CD14-positive monocyte (primary cell): ENCODE measurements around the gene ZNF385B. TPM values are rescaled to one million over a fixed set of nuclear protein-coding genes. Genes with fewer than 3 reads are reported as not detected.

Source experiments
- DNase-seq, 3 donors: peaks; one replicate each; pipeline ENCODE4 v3.0.0-alpha.2; 2011 to 2022
- H2AFZ ChIP-seq: 2 replicates; pipeline ENCODE4 v1.6.0; 2012; ENCODE audit warnings: mild to moderate bottlenecking, low read depth, low read length, inconsistent platforms; ENCODE audit not compliant: insufficient read depth, poor library complexity, severe bottlenecking
- H3K27ac ChIP-seq, 2 donors: 1 replicate in 1 of 2; 2 replicates in 1 of 2; pipeline ENCODE4 v1.5.1; 2012 to 2013; ENCODE audit warnings: low read length in 2 of 2, control low read depth in 1 of 2, inconsistent platforms in 1 of 2, low read depth in 1 of 2, mild to moderate bottlenecking in 1 of 2
- H3K27me3 ChIP-seq, 2 donors: one replicate each; pipeline versions ENCODE4 v1.6.0 to v1.6.1; 2011 to 2013; ENCODE audit warnings: low read length in 2 of 2; ENCODE audit not compliant: control insufficient read depth in 2 of 2, insufficient read depth in 2 of 2
- H3K36me3 ChIP-seq, 2 donors: replicated peaks in 1 of 2; 1 replicate in 1 of 2; 2 replicates in 1 of 2; pipeline versions ENCODE4 v1.5.1 to v1.6.1; 2012 to 2013; ENCODE audit warnings: low read length in 2 of 2, control low read depth in 1 of 2, inconsistent platforms in 1 of 2, mild to moderate bottlenecking in 1 of 2; ENCODE audit not compliant: insufficient read depth in 2 of 2, control insufficient read depth in 1 of 2
- H3K4me1 ChIP-seq, 2 donors: 1 replicate in 1 of 2; 2 replicates in 1 of 2; pipeline versions ENCODE4 v1.5.1 to v1.6.1; 2012 to 2013; ENCODE audit warnings: low read length in 2 of 2, control low read depth in 1 of 2, inconsistent platforms in 1 of 2, mild to moderate bottlenecking in 1 of 2, moderate library complexity in 1 of 2; ENCODE audit not compliant: insufficient read depth in 2 of 2, control insufficient read depth in 1 of 2
- H3K4me2 ChIP-seq: replicated peaks from 2 replicates; pipeline ENCODE3; 2012; ENCODE audit warnings: low read length, moderate library complexity, mild to moderate bottlenecking; ENCODE audit not compliant: poor library complexity, severe bottlenecking; ENCODE audit errors: extremely low read depth
- H3K4me3 ChIP-seq, 3 experiments: fragments of 200-600 bp in 1 of 3; sonication (generic) in 1 of 3; replicated peaks in 1 of 3; 1 replicate in 2 of 3; 2 replicates in 1 of 3; pipeline ENCODE4 v1.5.1; 2011 to 2013; ENCODE audit warnings: low read length in 3 of 3, mild to moderate bottlenecking in 3 of 3, control low read depth in 2 of 3, low read depth in 2 of 3, inconsistent platforms in 1 of 3, moderate library complexity in 1 of 3
- H3K79me2 ChIP-seq: 2 replicates; pipeline ENCODE4 v1.6.0; 2012; ENCODE audit warnings: mild to moderate bottlenecking, control low read depth, inconsistent platforms, low read length, moderate library complexity; ENCODE audit not compliant: insufficient read depth
- H3K9ac ChIP-seq: 2 replicates; pipeline ENCODE4 v1.6.0; 2017; ENCODE audit warnings: low read length, mild to moderate bottlenecking; ENCODE audit not compliant: insufficient read depth, poor library complexity, severe bottlenecking
- H3K9me3 ChIP-seq, 2 donors: replicated peaks in 1 of 2; 1 replicate in 1 of 2; 2 replicates in 1 of 2; pipeline versions ENCODE4 v1.5.1 to v1.6.1; 2012 to 2013; ENCODE audit warnings: low read length in 2 of 2, control low read depth in 1 of 2; ENCODE audit not compliant: control insufficient read depth in 1 of 2, insufficient read depth in 1 of 2
- H4K20me1 ChIP-seq: 2 replicates; pipeline ENCODE4 v1.6.0; 2012; ENCODE audit warnings: mild to moderate bottlenecking, low read length, control low read depth, moderate library complexity; ENCODE audit not compliant: insufficient read depth
- H3K27ac Mint-ChIP-seq, 7 donors: one replicate each; pipeline ENCODE4 v1.8.0; 2020; ENCODE audit warnings: mild to moderate bottlenecking in 7 of 7, mixed read lengths in 7 of 7, moderate library complexity in 6 of 7, inconsistent platforms in 2 of 7
- H3K27me3 Mint-ChIP-seq, 3 donors: one replicate each; pipeline ENCODE4 v1.8.0; 2021 to 2022; ENCODE audit warnings: low read depth in 3 of 3, mild to moderate bottlenecking in 3 of 3, mixed read lengths in 3 of 3, moderate library complexity in 3 of 3, inconsistent platforms in 1 of 3
- H3K36me3 Mint-ChIP-seq, 2 donors: one replicate each; pipeline ENCODE4 v1.8.0; 2020; ENCODE audit warnings: mixed read lengths in 2 of 2, inconsistent platforms in 1 of 2, mild to moderate bottlenecking in 1 of 2
- H3K4me1 Mint-ChIP-seq: one replicate; pipeline ENCODE4 v1.8.0; 2020; ENCODE audit warnings: mild to moderate bottlenecking, mixed read lengths
- H3K4me3 Mint-ChIP-seq, 2 donors: one replicate each; pipeline ENCODE4 v1.8.0; 2020; ENCODE audit warnings: mild to moderate bottlenecking in 2 of 2, mixed read lengths in 2 of 2, moderate library complexity in 1 of 2
- H3K9me3 Mint-ChIP-seq, 7 donors: one replicate each; pipeline ENCODE4 v1.8.0; 2020 to 2022; ENCODE audit warnings: mixed read lengths in 7 of 7, mild to moderate bottlenecking in 6 of 7, moderate library complexity in 6 of 7, inconsistent platforms in 2 of 7
- CTCF ChIP-seq: fragments of 200-600 bp; IDR thresholded peaks from one replicate; pipeline ENCODE4 v1.8.0; 2022; ENCODE audit warnings: antibody characterized with exemption, mild to moderate bottlenecking
- WGBS: methylation state at CpG from one replicate; pipeline ENCODE4 v1.1.5; 2013; ENCODE audit warnings: missing lambda C conversion rate; ENCODE audit not compliant: insufficient coverage; 5-methylcytosine and 5-hydroxymethylcytosine counted together
- intact Hi-C, 2 donors: fragments of 100-400 bp; cut with micrococcal nuclease; formaldehyde crosslinking; loops; one replicate each; pipeline versions ENCODE4 v1.15.0 to v1.15.1; 2023
- polyA plus RNA-seq, 3 donors: library from polyadenylated mRNA; depleted of rRNA in 1 of 3; unstranded in 2 of 3; stranded (reverse) in 1 of 3; fragments of 300-500 nt in 2 of 3; fragments of >200 nt in 1 of 3; fragmentation: Illumina TruSeq in 2 of 3; gene quantifications; 1 replicate in 2 of 3; 2 replicates in 1 of 3; pipeline ENCODE4 v1.2.3, GENCODE V29; 2012 to 2021

The ZNF385B gene
- polyA plus RNA-seq, 3 donors = not detected

- no peaks in the 10 kb centered on the region for H3K9me3 ChIP-seq
- no peaks in the 10 kb centered on the region for H3K4me1 Mint-ChIP-seq
- H3K9ac ChIP-seq = no peak overlapping the region
- H3K36me3 Mint-ChIP-seq = no peaks in the 10 kb centered on the region
- DNase-seq = no peak
- no peak overlapping the region for H3K4me3 Mint-ChIP-seq
- H3K36me3 ChIP-seq = no peaks in the 10 kb centered on the region
- H3K4me2 ChIP-seq = no peak overlapping the region
- H3K4me1 ChIP-seq = no peaks in the 10 kb centered on the region
- H3K79me2 ChIP-seq = no peaks in the 10 kb centered on the region
- intact Hi-C loops = no loop called here
- no CpG with 5 or more reads among the region's 3 CpGs for WGBS
- no peak for TF ChIP-seq CTCF
- no peaks in the 10 kb centered on the region for H4K20me1 ChIP-seq
- H2AFZ ChIP-seq = no peak overlapping the region
- H3K27ac ChIP-seq = no peak overlapping the region
- peaks cover 0 to 8% (median 0%) of the 10 kb centered on the region in 7 donors for H3K9me3 Mint-ChIP-seq
- no peaks in the 10 kb centered on the region for H3K27me3 ChIP-seq
- peaks cover 0 to 3% (median 1%) of the 10 kb centered on the region in 3 donors for H3K27me3 Mint-ChIP-seq
- H3K4me3 ChIP-seq = no peak overlapping the region
- no peak overlapping the region for H3K27ac Mint-ChIP-seq
Measured at GRCh38 chr2:179691235-179691634, 170.2 kb downstream of the ZNF385B start.

GRCh38 chr2:179686718-179687342 is 174.6 kb downstream of the ZNF385B start:
- no peaks in the 10 kb centered on the region for H3K9me3 ChIP-seq
- no peak overlapping the region for H3K9ac ChIP-seq
- WGBS = no CpG with 5 or more reads among the region's 2 CpGs
- H3K27ac ChIP-seq = no peak overlapping the region
- Mint-ChIP-seq H3K36me3 (no peaks in the 10 kb centered on the region), H3K9me3 (peaks cover 0 to 10% (median 0%) of the 10 kb centered on the region in 7 donors), H3K4me1 (no peaks in the 10 kb centered on the region), H3K4me3 (no peak overlapping the region), H3K27me3 (peaks cover 1 to 4% (median 1%) of the 10 kb centered on the region in 3 donors), H3K27ac (no peak overlapping the region)
- H4K20me1 ChIP-seq = no peaks in the 10 kb centered on the region
- no peaks in the 10 kb centered on the region for H3K36me3 ChIP-seq
- no peaks in the 10 kb centered on the region for H3K79me2 ChIP-seq
- no peaks in the 10 kb centered on the region for H3K27me3 ChIP-seq
- no peak overlapping the region for H3K4me2 ChIP-seq
- H3K4me1 ChIP-seq = no peaks in the 10 kb centered on the region
- H2AFZ ChIP-seq = no peak overlapping the region
- DNase-seq = no peak
- intact Hi-C loops = no loop called here
- TF ChIP-seq CTCF = no peak
- H3K4me3 ChIP-seq = no peak overlapping the region
